ENCODE results near the gene TARBP1.

DNA sequence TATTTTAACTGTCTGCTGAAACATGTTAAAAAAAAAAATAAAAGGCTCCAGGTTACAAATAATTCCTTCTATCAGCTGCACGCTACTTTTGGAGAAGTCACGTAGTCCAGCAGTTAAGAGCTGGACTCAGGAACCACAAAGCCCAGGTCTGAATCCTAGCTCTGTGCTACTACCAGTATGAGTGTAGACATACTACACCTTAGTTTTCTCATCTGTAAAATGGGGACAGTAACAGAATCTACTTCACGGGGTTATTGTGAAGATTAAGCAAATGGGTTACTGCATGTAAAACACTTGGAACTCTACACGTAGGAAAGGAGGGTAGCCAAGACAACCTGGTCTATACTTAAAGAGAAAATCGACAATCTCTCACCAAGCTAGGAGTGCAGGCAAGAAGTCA is 48.3 kb downstream of the TARBP1 start:
- TF ChIP-seq, protein P1, sequence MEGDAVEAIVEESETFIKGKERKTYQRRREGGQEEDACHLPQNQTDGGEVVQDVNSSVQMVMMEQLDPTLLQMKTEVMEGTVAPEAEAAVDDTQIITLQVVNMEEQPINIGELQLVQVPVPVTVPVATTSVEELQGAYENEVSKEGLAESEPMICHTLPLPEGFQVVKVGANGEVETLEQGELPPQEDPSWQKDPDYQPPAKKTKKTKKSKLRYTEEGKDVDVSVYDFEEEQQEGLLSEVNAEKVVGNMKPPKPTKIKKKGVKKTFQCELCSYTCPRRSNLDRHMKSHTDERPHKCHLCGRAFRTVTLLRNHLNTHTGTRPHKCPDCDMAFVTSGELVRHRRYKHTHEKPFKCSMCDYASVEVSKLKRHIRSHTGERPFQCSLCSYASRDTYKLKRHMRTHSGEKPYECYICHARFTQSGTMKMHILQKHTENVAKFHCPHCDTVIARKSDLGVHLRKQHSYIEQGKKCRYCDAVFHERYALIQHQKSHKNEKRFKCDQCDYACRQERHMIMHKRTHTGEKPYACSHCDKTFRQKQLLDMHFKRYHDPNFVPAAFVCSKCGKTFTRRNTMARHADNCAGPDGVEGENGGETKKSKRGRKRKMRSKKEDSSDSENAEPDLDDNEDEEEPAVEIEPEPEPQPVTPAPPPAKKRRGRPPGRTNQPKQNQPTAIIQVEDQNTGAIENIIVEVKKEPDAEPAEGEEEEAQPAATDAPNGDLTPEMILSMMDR (IDR thresholded peaks at IDR 0.05; ENCODE audit: insufficient read depth, low read length), result no peak
- TF ChIP-seq POLR2AphosphoS5 (IDR thresholded peaks at IDR 0.05; ENCODE audit: low read depth), result no peak

All from HL-60 (cell line).